Measurements from ENCODE around the gene GARNL3. TPM values are rescaled to one million over a fixed set of nuclear protein-coding genes. Genes with fewer than 3 reads are reported as not detected.

GARNL3 gene
- total RNA-seq, 1 experiment from 2014 or later: 6.1 TPM

DNA sequence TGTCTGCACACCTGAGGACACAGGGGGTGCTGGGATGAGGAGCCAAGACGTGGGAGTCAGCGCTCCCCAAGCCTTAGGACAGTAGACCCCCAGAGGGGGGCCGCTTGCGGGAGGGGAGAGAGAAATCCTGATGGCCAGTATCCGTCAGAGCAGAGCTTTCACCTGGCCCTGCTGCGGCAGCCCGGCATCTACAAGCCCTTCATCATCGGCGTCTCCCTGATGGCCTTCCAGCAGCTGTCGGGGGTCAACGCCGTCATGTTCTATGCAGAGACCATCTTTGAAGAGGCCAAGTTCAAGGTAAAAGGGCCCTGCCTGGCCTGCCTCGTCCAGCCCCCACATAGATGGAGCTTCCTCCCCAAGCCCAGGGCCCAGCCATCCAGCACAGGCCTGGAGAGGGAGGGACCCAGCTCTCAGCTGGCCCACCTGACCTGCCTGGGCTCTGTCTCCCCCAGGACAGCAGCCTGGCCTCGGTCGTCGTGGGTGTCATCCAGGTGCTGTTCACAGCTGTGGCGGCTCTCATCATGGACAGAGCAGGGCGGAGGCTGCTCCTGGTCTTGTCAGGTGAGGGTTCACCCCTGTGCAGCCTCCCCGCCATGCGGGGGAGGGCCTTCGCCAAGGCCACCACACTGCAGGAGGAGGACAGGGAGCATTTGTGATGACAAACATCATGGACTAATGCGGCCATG lies 139.1 kb downstream of the GARNL3 start:
- BruUV-seq (replicated peaks): no TSS peak
- ChIA-PET POLR2A (no interaction called here), CTCF (interaction anchor here (0.8 kb wide), 1 partner anchor 182 kb away, joined by 3 read pairs; no protein-coding TSS in a partner anchor)
- Mint-ChIP-seq H3K9me3 (ENCODE audit: unreplicated experiment) (no peaks in the 10 kb centered on the region), H3K4me1 (ENCODE audit: insufficient read depth, unreplicated experiment) (no peaks in the 10 kb centered on the region), H3K36me3 (ENCODE audit: insufficient read depth, unreplicated experiment) (peaks cover 16% of the 10 kb centered on the region), H3K27me3 (ENCODE audit: insufficient read depth, unreplicated experiment) (no peaks in the 10 kb centered on the region), H3K4me3 (ENCODE audit: unreplicated experiment) (no peak overlapping the region), H3K27ac (ENCODE audit: low read depth, unreplicated experiment) (no peak overlapping the region)
- TF ChIP-seq CTCF (IDR thresholded peaks at IDR 0.05; ENCODE audit: unreplicated experiment): no peak
- DNase-seq (ENCODE audit: unreplicated experiment): no peak
- intact Hi-C loops (cut with micrococcal nuclease): no loop called here

- DNase-seq (ENCODE audit: unreplicated experiment): no peak
- H3K27ac Mint-ChIP-seq (ENCODE audit: low read depth, unreplicated experiment): no peak overlapping the region
- no peaks in the 10 kb centered on the region for H3K9me3 Mint-ChIP-seq (ENCODE audit: unreplicated experiment)
- H3K4me3 Mint-ChIP-seq (ENCODE audit: unreplicated experiment): no peak overlapping the region
- TF ChIP-seq CTCF (IDR thresholded peaks at IDR 0.05; ENCODE audit: unreplicated experiment): no peak
- peaks cover 16% of the 10 kb centered on the region for H3K36me3 Mint-ChIP-seq (ENCODE audit: insufficient read depth, unreplicated experiment)
- no TSS peak for BruUV-seq (replicated peaks)
- no peaks in the 10 kb centered on the region for H3K4me1 Mint-ChIP-seq (ENCODE audit: insufficient read depth, unreplicated experiment)
- no peaks in the 10 kb centered on the region for H3K27me3 Mint-ChIP-seq (ENCODE audit: insufficient read depth, unreplicated experiment)
- intact Hi-C loops (cut with micrococcal nuclease): no loop called here
- POLR2A ChIA-PET: no interaction called here
- CTCF ChIA-PET: no interaction called here
These were observed 140.1 kb downstream of the GARNL3 start for GRCh38 chr9:127404631-127405030.

- intact Hi-C loops (cut with micrococcal nuclease): no loop called here
- no peaks in the 10 kb centered on the region for H3K4me1 Mint-ChIP-seq (ENCODE audit: insufficient read depth, unreplicated experiment)
- no peak overlapping the region for H3K4me3 Mint-ChIP-seq (ENCODE audit: unreplicated experiment)
- H3K27ac Mint-ChIP-seq (ENCODE audit: low read depth, unreplicated experiment): no peak overlapping the region
- no peak for TF ChIP-seq CTCF (IDR thresholded peaks at IDR 0.05; ENCODE audit: unreplicated experiment)
- BruUV-seq (replicated peaks): no TSS peak
- H3K36me3 Mint-ChIP-seq (ENCODE audit: insufficient read depth, unreplicated experiment): peaks cover 9% of the 10 kb centered on the region
- ChIA-PET CTCF (interaction anchor here (1.1 kb wide), 1 partner anchor 9 kb away, joined by 3 read pairs; the partner anchor contains the start of gene SLC2A8), POLR2A (interaction anchor here (1.0 kb wide), 1 partner anchor 10 kb away, joined by 4 read pairs; no protein-coding TSS in a partner anchor)
- no peaks in the 10 kb centered on the region for H3K27me3 Mint-ChIP-seq (ENCODE audit: insufficient read depth, unreplicated experiment)
- DNase-seq (ENCODE audit: unreplicated experiment): no peak
- no peaks in the 10 kb centered on the region for H3K9me3 Mint-ChIP-seq (ENCODE audit: unreplicated experiment)
These were observed 141.0 kb downstream of the GARNL3 start for GRCh38 chr9:127405344-127406125.

DNA sequence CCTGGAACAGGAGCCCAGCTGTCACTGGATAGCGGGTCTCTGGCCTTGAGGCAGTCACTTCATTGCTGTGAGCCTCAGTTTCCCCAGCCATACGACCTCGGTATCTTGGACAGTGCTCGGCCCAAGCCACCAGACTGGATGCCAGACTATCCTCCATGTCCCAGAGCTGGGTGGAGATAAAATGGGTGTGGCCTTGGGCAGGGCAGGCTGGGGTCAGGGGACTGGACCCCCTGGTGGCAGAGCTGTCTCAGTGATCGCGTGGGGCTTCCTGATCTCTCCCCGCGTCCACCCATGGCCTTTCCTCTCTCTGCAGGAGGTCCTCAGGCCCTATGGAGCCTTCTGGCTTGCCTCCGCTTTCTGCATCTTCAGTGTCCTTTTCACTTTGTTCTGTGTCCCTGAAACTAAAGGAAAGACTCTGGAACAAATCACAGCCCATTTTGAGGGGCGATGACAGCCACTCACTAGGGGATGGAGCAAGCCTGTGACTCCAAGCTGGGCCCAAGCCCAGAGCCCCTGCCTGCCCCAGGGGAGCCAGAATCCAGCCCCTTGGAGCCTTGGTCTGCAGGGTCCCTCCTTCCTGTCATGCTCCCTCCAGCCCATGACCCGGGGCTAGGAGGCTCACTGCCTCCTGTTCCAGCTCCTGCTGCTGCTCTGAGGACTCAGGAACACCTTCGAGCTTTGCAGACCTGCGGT lies 142.4 kb downstream of the GARNL3 start:
- intact Hi-C loops (cut with micrococcal nuclease): no loop called here
- BruUV-seq (replicated peaks): no TSS peak
- TF ChIP-seq CTCF (IDR thresholded peaks at IDR 0.05; ENCODE audit: unreplicated experiment): no peak
- no peaks in the 10 kb centered on the region for H3K9me3 Mint-ChIP-seq (ENCODE audit: unreplicated experiment)
- no peak overlapping the region for H3K27ac Mint-ChIP-seq (ENCODE audit: low read depth, unreplicated experiment)
- CTCF ChIA-PET: interaction anchor here (1.1 to 1.6 kb wide), 2 partner anchors 8 to 10 kb away, joined by 3 to 7 read pairs; partner anchors contain the start of gene SLC2A8
- H3K4me3 Mint-ChIP-seq (ENCODE audit: unreplicated experiment): no peak overlapping the region
- DNase-seq (ENCODE audit: unreplicated experiment): no peak
- no peaks in the 10 kb centered on the region for H3K27me3 Mint-ChIP-seq (ENCODE audit: insufficient read depth, unreplicated experiment)
- H3K4me1 Mint-ChIP-seq (ENCODE audit: insufficient read depth, unreplicated experiment): no peaks in the 10 kb centered on the region
- H3K36me3 Mint-ChIP-seq (ENCODE audit: insufficient read depth, unreplicated experiment): peaks cover 6% of the 10 kb centered on the region
- POLR2A ChIA-PET: interaction anchor here (0.6 to 2.2 kb wide), 3 partner anchors 9 to 87 kb away, joined by 3 to 9 read pairs (median 4); partner anchors contain the start of gene SLC2A8

Data from MCF 10A (cell line).